HG02840 (cell line): ENCODE results near the gene RRP12.
"Not testable (repeated sequence)": the region's sequence is repeated elsewhere in the genome, so short reads cannot be mapped to it uniquely, and the experiment has no call there.

Experiments used
- ATAC-seq: cut with Tn5 transposase; IDR thresholded peaks from one replicate; pipeline ENCODE4 v1.9.1; 2021; ENCODE audit warnings: mild to moderate bottlenecking, moderate library complexity, moderate number of reproducible peaks; ENCODE audit not compliant: unreplicated experiment, low FRiP score

RRP12 gene

DNA sequence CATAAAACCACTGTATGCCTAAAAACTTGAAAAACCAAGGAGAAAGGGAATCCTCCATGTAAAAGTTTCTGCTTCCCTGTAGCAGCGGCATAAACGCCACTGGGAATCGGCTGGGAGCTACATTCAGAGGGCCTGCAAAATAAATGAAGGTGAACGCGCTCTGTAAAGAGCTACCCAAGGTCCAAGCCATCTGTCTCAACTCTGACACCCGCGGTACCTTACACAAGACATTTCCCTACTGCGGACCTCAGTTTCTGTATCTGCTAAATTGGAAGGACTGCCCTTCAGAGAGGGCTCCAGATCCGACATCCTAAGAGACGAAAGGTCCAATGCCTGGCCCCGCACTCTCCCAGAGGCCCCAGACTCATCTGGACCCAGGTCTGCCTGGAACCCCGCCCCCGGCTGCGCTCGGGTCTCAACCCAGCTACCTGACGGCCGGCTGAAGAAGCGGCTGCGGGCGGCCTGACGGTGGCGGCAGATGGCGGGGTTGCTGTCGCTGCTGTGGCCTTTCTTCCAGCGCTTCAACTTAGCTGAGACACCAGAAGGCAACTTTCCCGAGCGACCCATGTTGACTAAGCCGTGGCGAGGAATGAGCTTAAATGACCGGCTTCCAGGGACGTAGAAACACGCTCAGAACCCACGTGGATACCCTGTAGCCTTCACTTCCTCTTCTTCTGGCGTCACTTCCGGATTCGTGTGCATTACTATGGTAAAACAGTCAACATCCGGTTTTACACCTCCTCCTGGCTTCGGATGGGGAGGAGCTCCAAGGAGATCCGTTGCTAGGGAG is at the start of gene RRP12:
RRP12 (minus strand) TSS at position 676 of the 790 bp plus-strand sequence; CDS start at position 567, 109 bp downstream.
- peak; percentile 97 for ATAC-seq

- no peak for ATAC-seq
Measured at GRCh38 chr10:97450828-97451227, 49.7 kb upstream of the RRP12 start.

DNA sequence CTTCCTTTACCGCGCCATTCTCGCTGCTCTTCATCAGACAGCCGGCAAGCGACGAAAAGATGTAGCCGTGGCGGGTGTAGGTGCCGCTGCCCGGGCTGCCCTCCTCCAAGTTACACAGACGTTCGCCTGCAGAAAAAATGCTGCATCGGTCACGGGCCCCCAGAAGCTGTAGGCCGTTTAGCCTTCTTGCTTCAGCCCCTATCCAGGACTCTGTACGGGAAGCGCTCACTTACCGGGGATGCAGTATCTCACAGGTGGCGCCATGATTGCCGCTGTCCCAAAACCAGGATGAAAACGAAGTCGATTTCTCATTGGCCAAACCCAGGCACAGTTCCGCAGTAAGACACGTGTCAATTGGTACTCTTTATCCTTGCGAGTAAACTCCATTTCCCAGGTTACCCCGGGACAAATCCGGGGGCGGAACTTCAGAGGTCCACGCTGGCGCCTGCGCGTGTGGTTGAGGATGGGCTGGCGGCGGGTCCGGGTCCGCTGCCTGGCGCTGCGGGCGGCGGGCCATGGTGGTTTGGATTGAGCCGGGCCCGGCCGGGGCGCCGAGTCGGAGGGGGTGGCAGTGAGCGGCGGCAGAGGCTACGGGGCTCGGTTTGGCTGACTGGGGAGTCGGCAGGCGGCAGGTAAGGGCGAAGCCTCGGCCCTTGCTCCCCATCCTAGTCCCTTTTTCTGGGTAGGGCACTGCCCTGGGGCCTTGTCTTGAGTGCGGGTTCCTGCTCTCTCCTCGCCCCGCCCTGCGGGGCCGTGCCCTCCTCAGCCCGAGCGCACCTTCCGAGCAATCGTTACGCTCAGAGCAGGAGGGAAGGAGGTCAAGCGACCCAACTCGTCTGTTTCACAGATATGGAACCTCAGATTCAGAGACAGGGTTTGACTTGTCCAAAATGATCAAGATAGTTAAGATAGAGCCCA is 44.8 kb upstream of the RRP12 start, which contains the start of the genes EXOSC1 and ZDHHC16:
EXOSC1 (minus strand) TSS at position 285 of the 918 bp plus-strand sequence; CDS start at position 264, 21 bp downstream.
ZDHHC16 (plus strand) TSS at position 454 of the 918 bp plus-strand sequence. CDS start 5,501 bp downstream, outside the sequence.
- peak; percentile 94 for ATAC-seq

DNA sequence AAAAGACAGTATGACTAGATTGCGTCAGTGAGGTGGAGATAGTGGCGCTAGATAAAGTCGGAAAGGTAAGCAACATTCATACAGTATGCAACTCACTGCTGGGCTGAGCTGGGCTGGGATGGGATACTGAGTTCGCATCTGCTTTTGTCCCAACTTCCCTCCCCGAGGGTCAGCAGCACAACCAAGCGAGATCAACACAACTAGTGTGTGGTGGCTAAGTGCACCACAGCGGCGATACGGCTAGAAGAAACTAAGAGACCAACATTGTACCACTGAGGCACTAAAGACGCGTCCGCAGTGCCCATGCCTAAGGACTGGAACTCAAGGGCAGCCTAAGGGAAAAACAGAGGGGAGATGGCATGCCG is 44.2 kb upstream of the RRP12 start:
- no peak for ATAC-seq

DNA sequence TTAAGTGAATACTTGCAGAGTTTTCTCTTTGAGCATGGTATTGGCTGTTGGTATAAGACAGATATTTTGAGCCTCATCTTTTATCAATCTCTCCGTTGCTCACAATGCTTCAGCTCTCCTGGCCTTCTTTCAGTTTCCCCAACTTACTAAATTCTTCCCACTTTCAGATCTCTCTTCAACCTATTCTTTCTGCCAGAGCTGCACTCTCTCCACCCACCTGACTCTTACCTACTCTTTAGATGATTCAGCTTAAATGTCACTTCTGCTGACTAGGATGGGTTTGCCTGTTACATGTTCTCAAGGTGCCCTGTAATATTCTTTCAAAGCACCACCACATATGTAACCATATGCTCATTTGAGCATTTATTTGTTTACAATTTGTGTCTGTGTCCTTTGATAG is 43.1 kb upstream of the RRP12 start:
- no peak for ATAC-seq

GRCh38 chr10:97442277-97442676 is 41.1 kb upstream of the RRP12 start:
- ATAC-seq, result no peak

- ATAC-seq, result no peak
Measured at GRCh38 chr10:97435211-97435610, 34.1 kb upstream of the RRP12 start.

GRCh38 chr10:97434557-97434956 is 33.4 kb upstream of the RRP12 start:
- no peak for ATAC-seq

- ATAC-seq, result no peak
Measured at GRCh38 chr10:97434055-97434454, 32.9 kb upstream of the RRP12 start.

GRCh38 chr10:97428572-97428981 is 27.4 kb upstream of the RRP12 start:
- no peak for ATAC-seq

DNA sequence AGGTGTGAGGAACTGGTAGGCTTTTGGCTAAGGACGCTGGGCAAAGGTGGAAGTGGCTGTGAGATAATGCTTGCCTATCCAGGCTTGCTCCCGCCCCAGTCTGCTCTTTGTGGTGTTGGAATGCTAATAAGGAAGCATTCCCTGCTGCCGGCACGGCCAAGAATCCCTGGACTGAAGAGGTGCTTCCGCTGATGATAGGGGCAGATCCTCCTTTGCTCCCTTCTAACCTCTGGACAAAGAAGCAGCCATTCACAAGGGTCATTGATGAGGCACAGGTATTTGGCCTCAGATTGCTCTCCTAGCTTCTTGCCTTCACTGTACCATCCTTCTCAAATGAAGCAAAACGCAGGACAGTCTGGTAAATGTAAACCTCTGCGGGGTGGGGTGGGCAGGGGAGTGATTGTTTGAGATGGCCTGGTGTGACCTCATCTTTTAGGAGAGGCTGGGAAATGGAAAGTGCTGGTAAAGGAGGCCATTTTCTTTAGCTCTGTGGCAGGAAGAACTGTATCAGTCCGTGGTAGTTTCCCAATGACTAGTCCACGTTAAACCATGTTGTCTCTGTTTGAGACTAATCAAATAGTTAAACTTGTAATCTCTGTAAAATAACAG is 26.5 kb upstream of the RRP12 start:
- no peak for ATAC-seq

DNA sequence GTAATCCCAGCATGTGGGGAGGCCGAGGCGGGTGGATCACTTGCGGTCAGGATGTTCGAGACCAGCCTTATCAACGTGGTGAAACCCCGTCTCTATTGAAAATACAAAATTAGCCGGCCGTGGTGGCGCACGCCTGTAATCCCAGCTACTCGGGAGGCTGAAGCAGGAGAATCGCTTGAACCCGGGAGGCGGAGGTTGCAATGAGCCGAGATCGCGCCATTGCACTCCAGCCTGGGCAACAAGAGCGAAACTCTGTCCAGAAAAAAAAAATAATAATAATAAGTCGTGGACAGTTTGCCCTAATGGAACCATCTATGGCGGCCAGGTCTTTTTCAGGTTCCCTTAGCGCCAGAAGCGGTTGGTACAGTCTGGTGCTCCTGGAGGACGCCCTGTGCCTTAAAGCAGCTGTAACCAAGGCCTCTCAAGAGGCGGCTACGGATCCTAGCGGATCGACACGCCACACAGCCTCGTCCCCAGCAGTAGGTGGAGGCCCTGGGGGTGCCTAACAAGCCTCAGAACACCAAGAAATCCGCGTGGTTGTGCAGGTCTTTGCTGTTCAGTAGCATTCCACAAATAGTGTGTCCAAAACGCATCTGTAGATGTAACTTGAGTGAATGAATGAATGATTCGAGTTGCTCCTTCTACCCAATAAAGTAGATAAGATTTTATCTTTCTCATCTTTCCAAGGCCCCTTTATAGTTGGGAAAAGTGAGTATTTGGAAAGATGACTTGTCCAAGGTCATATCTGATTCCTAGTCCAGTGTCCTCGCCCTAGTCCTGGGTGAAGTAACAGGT is 25.8 kb upstream of the RRP12 start:
- no peak for ATAC-seq

DNA sequence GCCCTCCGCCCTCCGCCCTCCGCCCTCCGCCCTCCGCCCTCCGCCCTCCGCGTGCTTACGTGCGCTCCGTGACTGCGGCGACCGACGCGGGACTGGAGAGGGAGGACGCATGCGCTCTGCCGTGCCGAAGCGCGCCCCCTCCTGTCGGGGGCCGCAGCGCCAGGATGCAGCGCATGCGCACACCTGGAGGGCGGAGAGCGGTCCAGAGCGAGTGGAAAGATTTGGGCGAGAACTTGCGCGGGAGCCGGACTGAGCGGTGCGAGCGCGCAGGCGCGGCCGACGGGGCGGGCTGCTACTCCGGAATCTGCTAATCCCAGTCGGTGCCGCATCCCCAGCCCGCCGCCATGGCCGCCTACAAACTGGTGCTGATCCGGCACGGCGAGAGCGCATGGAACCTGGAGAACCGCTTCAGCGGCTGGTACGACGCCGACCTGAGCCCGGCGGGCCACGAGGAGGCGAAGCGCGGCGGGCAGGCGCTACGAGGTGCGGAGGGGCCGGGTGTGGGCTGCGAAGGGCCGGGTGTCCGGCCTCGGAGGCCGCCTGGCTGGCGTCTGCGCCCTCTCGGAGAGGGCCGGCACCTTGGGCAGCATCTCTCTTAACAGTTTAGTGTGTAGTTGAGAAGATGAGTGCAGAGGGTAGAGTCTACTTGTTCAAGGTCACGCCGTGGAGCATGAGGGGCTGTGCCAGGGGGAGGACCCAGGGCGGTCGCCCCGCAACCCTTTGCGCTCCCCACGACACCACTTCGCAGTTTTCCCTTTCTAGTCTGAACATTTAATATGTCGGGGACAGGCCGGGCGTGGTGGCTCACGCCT is 25.0 kb upstream of the RRP12 start, which contains the start of gene PGAM1:
PGAM1 (plus strand) TSS at position 228 of the 812 bp plus-strand sequence; CDS start at position 345, 117 bp downstream.
- peak; percentile 92 for ATAC-seq

DNA sequence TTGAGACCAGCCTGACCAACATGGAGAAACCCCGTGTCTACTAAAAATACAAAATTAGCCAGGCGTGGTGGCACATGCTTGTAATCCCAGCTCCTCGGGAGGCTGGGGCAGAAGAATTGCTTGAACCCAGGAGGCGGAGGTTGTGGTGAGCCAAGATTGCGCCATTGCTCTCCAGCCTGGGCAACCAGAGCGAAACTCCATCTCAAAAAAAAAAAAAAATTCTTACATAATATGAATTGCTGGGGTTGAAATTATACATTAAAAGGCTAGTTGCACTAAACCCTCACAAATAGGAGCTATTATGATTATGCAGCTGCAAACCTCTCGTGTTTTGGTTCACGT is 22.6 kb upstream of the RRP12 start:
- not testable (repeated sequence) for ATAC-seq

GRCh38 chr10:97416565-97416964 is 15.4 kb upstream of the RRP12 start:
- no peak for ATAC-seq

DNA sequence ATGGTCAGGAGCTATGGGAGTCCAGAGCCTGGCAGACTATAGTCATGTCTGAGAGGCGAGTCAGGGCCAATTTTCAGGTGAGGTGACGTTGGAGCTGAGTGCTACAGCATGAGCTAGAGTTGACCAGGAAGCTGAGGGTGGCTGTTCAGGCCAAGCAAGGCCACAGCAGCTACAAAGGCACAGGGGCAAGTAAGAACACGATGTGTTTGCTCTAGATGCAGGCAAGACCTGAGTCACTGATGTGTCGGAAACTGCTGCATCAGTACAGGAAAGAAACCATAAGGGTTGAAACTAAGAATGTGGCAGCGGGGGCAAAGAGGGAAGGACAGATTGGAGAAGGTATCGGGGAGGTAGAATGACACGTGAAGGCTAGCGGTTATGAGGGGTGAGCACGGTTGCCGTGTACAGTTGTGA is 11.8 kb upstream of the RRP12 start:
- ATAC-seq, result no peak

- ATAC-seq, result no peak
Measured at GRCh38 chr10:97411406-97411805, 10.3 kb upstream of the RRP12 start.

- no peak for ATAC-seq
Measured at GRCh38 chr10:97408496-97408992, 7.4 kb upstream of the RRP12 start.

DNA sequence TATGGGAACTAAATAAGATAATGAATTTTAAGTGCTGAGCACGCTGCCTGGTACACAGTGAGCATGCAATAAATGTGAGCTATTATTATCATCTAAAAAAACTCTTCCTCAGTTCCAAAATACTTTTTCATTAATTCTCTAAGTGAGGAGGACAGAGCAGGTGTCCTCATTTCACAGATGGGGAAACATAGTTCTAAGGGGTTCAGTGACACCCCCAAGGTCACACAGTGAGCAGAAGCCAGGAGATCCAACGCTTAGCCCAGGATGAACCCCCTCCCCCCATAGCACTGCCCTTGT is 6.8 kb upstream of the RRP12 start:
- no peak for ATAC-seq
